Nephron progenitor cell (in vitro differentiated cells): Measurements from ENCODE around the gene TPCN1.

Experiments
- DNase-seq: peaks from one replicate; pipeline ENCODE4 v3.0.0; 2021
- H3K27ac Mint-ChIP-seq: 2 replicates; pipeline ENCODE4 v1.8.0; 2021; ENCODE audit warnings: mild to moderate bottlenecking, moderate library complexity, mixed read lengths
- H3K27me3 Mint-ChIP-seq: 2 replicates; pipeline ENCODE4 v1.8.0; 2021; ENCODE audit warnings: mild to moderate bottlenecking, low read depth, mixed read lengths; ENCODE audit not compliant: poor library complexity
- H3K36me3 Mint-ChIP-seq: 2 replicates; pipeline ENCODE4 v1.8.0; 2021; ENCODE audit warnings: low read depth, mixed read lengths
- H3K4me1 Mint-ChIP-seq: 2 replicates; pipeline ENCODE4 v1.8.0; 2021; ENCODE audit warnings: mixed read lengths
- H3K4me3 Mint-ChIP-seq: 2 replicates; pipeline ENCODE4 v1.8.0; 2021; ENCODE audit warnings: mild to moderate bottlenecking, moderate library complexity, mixed read lengths
- H3K9me3 Mint-ChIP-seq: 2 replicates; pipeline ENCODE4 v1.8.0; 2021; ENCODE audit warnings: mild to moderate bottlenecking, moderate library complexity, mixed read lengths
- CTCF ChIP-seq: fragments of 200-600 bp; sonication (generic); IDR thresholded peaks from 2 replicates; pipeline ENCODE4 v1.5.0; 2021; ENCODE audit warnings: antibody characterized with exemption

The TPCN1 gene

GRCh38 chr12:113252494-113252893 is 31.2 kb downstream of the TPCN1 start:
- H3K27ac Mint-ChIP-seq, result no peak overlapping the region
- DNase-seq, result no peak
- no peak for TF ChIP-seq CTCF
- peaks cover 36% of the 10 kb centered on the region for H3K36me3 Mint-ChIP-seq
- peaks cover 5% of the 10 kb centered on the region for H3K27me3 Mint-ChIP-seq
- peaks cover 28% of the 10 kb centered on the region for H3K4me1 Mint-ChIP-seq
- no peak overlapping the region for H3K4me3 Mint-ChIP-seq
- H3K9me3 Mint-ChIP-seq, result peaks cover 14% of the 10 kb centered on the region

GRCh38 chr12:113253532-113254285 is 32.4 kb downstream of the TPCN1 start:
- Mint-ChIP-seq H3K27ac (no peak overlapping the region), H3K9me3 (peaks cover 14% of the 10 kb centered on the region), H3K4me1 (peaks cover 22% of the 10 kb centered on the region), H3K27me3 (no peaks in the 10 kb centered on the region), H3K36me3 (peaks cover 30% of the 10 kb centered on the region), H3K4me3 (no peak overlapping the region)
- no peak for TF ChIP-seq CTCF
- DNase-seq, result no peak

GRCh38 chr12:113254298-113254697 is 33.0 kb downstream of the TPCN1 start:
- Mint-ChIP-seq H3K27ac (no peak overlapping the region), H3K27me3 (no peaks in the 10 kb centered on the region), H3K36me3 (peaks cover 30% of the 10 kb centered on the region), H3K4me1 (peaks cover 22% of the 10 kb centered on the region), H3K4me3 (no peak overlapping the region), H3K9me3 (peaks cover 14% of the 10 kb centered on the region)
- TF ChIP-seq CTCF, result no peak
- DNase-seq, result no peak

- TF ChIP-seq CTCF, result no peak
- Mint-ChIP-seq H3K4me3 (no peak overlapping the region), H3K36me3 (peaks cover 19% of the 10 kb centered on the region), H3K9me3 (peaks cover 14% of the 10 kb centered on the region), H3K27me3 (no peaks in the 10 kb centered on the region), H3K27ac (no peak overlapping the region), H3K4me1 (peaks cover 38% of the 10 kb centered on the region)
- no peak for DNase-seq
Observed at GRCh38 chr12:113257564-113257963, 36.3 kb downstream of the TPCN1 start.

GRCh38 chr12:113260127-113260526 is 38.9 kb downstream of the TPCN1 start:
- TF ChIP-seq CTCF, result no peak
- no peak overlapping the region for H3K27ac Mint-ChIP-seq
- H3K4me1 Mint-ChIP-seq, result peaks cover 45% of the 10 kb centered on the region
- H3K36me3 Mint-ChIP-seq, result no peaks in the 10 kb centered on the region
- no peaks in the 10 kb centered on the region for H3K27me3 Mint-ChIP-seq
- DNase-seq, result no peak
- H3K9me3 Mint-ChIP-seq, result no peaks in the 10 kb centered on the region
- H3K4me3 Mint-ChIP-seq, result no peak overlapping the region
